ENCODE results near the gene FAM111A.
"Not testable (repeated sequence)": the region's sequence is repeated elsewhere in the genome, so short reads cannot be mapped to it uniquely, and the experiment has no call there.

Gene FAM111A, protein sequence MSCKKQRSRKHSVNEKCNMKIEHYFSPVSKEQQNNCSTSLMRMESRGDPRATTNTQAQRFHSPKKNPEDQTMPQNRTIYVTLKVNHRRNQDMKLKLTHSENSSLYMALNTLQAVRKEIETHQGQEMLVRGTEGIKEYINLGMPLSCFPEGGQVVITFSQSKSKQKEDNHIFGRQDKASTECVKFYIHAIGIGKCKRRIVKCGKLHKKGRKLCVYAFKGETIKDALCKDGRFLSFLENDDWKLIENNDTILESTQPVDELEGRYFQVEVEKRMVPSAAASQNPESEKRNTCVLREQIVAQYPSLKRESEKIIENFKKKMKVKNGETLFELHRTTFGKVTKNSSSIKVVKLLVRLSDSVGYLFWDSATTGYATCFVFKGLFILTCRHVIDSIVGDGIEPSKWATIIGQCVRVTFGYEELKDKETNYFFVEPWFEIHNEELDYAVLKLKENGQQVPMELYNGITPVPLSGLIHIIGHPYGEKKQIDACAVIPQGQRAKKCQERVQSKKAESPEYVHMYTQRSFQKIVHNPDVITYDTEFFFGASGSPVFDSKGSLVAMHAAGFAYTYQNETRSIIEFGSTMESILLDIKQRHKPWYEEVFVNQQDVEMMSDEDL

GRCh38 chr11:59142530-59143507 is at the start of gene FAM111A:
Gene FAM111A (plus strand): TSS chr11:59142856. CDS start chr11:59148873, 6,017 bp downstream.
- FAIRE-seq (peak; percentile 96), DNase-seq (ENCODE audit: insufficient read length, low spot score) (peak; percentile 90)

DNA sequence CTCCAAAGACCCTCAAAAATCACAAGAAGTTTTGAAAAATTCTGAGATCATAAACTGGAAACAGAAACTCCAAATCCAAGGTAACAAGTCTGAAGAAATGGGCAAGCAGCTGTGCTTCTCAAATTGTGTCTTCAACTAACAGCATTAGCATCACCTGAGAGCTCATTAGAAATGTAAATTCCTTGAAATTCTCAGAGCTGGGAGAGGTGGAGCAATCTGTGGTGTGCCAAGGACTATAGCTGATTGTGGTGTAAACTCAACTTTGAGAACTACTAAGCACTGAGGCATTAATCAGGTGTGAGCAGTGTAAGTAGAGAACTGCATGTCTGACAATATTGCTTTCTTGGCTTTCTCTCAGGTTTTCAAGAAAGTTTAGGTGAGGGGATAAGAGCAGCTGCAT is 49.1 kb upstream of the FAM111A start:
- DNase-seq (ENCODE audit: insufficient read length, low spot score); FAIRE-seq: not testable (repeated sequence)

DNA sequence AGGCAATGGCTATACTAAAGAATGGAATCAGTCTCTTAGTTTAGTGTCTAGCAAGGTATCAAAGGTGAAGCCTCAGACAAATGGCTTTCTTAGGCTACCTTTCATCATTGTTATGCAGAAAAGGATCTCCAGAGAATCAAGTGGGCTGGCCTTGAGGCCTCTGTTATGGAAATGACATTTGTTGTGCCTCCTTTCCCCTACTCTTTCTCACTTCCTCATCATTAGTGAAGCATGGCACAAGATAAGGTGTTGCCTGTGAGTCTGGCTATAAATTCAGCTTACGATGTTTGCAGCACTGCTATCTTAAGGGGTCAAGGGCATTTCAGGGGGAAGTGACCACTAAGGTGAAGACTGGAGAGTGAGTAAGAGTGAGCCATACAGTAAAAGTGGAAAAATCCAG is 47.4 kb upstream of the FAM111A start:
- FAIRE-seq; DNase-seq (ENCODE audit: insufficient read length, low spot score): not testable (repeated sequence)

GRCh38 chr11:59095972-59096575 is 46.6 kb upstream of the FAM111A start:
- not testable (repeated sequence) for DNase-seq (ENCODE audit: insufficient read length, low spot score); FAIRE-seq

GRCh38 chr11:59097113-59097708 is 45.4 kb upstream of the FAM111A start:
- DNase-seq (ENCODE audit: insufficient read length, low spot score) (no peak), FAIRE-seq (no peak)

GRCh38 chr11:59097938-59098337 is 44.7 kb upstream of the FAM111A start:
- not testable (repeated sequence) for FAIRE-seq; DNase-seq (ENCODE audit: insufficient read length, low spot score)

DNA sequence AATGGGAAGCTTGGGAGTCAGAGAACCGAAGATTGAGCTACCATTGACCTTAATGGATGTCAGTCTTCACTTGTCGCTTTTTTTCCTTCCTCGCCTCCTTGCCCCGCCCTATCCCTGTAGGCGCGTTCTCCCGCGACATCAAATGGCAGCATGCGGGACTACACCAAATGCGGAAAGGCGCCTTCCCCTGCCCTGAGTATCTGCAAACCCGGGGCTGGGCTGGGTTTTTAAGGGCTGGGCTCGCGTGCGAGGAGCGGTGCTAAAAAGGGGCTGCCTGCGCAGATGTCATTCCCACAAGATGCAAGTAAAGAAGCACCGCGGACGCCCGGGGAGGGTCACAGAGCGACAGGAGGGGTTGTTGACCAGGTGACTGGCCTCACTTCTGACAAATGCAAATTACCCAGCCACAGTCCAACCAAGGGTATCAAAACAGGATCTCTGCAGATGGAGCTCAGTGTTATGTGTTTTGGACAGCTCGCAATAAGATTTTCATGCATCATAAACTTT is 40.3 kb upstream of the FAM111A start:
- FAIRE-seq (no peak), DNase-seq (ENCODE audit: insufficient read length, low spot score) (no peak)

DNA sequence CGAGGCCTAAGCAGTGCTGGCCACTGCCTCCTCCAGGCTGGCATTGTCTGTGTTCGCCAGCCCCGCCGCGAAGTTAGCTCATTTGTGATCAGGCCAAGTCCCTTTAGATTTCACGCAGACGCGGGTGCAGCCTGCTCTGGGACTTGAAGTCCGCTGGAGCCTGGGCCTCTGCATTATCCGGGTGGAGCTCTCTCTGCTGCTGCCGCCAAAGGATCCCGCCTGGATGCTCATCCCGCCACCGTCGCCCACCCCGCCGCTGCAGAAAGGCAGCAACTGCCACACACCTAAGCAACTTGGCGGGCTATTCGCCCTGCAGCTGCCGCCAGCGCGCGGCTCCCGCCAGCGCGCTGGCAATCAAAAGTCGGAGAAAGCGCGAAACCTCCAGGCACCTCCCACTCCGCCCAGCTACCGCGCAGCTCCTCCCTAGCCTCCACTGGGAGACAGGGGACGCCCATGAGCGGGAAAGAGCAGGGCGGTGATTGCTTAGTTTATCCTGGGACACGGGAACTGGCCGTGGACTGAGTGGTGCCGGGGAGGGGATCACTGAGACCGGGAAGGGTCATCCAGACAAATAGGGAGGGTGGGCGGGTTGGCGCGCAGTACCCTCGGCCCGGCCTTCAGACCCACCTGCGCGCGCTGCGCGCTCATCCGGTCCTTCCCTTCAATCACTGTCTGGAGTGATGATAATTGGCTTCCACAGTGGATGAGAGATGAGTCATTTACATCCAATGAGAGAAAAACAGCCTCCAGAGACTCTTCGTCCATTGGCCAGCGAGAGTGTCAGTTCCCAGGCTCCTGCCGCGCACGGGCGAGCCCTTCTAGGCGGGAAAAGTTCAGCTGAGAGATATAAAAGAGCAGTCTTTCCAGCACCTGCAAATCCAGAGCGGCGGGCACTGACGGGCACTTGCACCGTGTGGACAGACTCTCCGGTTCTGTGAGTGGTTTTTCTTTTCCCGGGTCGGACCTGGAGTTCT is 36.0 kb upstream of the FAM111A start, which contains the start of gene FAM111B:
FAM111B (plus strand) TSS at position 875 of the 974 bp plus-strand sequence. CDS start 2,389 bp downstream, outside the sequence.
- FAIRE-seq (no peak), DNase-seq (ENCODE audit: insufficient read length, low spot score) (peak; percentile 84)

GRCh38 chr11:59107721-59108120 is 34.9 kb upstream of the FAM111A start:
- not testable (repeated sequence) for DNase-seq (ENCODE audit: insufficient read length, low spot score); FAIRE-seq

DNA sequence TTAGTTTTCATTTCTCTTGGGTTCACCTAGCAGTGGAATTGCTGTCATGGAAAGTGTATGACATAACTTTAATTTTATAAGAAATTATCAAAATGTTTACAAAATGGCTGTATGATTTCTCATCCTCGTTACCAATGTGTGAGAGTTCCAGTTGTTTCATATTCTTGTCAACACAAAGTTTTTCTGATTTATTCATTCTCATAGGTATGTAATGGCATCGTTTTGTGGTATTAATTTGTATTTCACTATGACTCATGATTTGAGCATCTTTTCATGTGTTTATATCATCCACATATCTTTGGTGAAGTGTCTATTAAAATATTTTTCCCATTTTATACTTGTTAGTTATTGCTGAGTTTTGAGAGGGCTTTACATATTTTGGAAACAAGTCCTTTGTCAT is 30.2 kb upstream of the FAM111A start:
- FAIRE-seq (no peak), DNase-seq (ENCODE audit: insufficient read length, low spot score) (no peak)

DNA sequence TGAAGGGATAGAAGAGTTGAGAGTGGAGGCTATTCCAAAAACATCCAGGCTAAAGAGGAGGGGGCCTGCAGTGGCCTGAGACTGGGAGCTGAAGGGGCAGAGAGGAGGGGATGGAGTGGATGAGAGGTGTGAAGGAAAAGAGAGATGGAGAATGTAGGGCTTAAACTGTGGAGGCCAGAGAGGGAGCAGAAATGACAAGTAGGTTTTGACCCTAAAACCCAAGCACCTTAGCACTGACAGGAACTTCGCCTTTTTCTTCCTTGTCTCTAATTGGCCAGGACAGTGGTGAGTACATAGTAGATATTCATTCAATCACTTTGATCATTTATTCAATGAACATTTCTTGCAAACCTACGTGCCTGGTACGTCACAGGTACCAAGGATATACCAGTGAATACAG is 28.3 kb upstream of the FAM111A start:
- peak; percentile 4 for FAIRE-seq
- DNase-seq (ENCODE audit: insufficient read length, low spot score), result no peak

- DNase-seq (ENCODE audit: insufficient read length, low spot score), result no peak
- no peak for FAIRE-seq
Measured at GRCh38 chr11:59115553-59115952, 27.1 kb upstream of the FAM111A start.

DNA sequence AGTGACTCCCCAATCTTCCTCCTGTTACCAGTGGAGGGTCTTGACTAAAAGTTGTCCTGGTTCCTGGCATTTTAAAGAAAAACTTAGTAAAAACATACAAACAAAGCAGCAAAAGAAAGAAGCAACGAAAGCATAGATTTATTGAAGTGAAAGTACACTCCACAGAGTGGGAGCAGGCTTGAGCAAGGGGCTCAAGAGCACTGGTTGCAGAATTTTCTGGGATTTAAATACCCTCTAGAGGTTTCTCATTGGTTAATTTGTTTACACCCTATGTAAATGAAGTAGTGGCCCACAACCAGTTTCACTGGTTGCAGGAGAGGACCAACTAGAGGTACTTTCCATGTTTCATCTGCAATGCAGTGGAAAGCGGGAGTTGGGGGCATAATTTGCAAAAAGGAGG is 24.9 kb upstream of the FAM111A start:
- no peak for DNase-seq (ENCODE audit: insufficient read length, low spot score)
- no peak for FAIRE-seq

DNA sequence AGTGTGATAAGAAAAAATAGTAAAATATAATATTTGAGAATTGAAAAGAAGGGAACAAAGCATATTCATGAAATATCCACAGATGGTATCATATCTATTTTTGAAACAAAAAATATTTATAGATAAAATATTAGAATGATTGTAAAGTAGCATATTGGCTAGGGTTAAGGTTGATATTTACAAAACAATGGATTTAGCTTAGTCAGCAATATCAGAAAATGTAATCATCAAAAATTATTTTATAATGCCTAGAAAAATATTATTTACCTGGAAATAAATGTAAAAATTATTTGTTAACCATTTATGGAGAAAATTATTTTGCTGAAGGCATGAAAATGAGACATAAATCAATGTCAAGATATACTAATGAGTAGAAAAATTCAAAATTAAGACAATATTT is 22.8 kb upstream of the FAM111A start:
- FAIRE-seq, result no peak
- DNase-seq (ENCODE audit: insufficient read length, low spot score), result no peak

GRCh38 chr11:59135648-59136461 is 6.8 kb upstream of the FAM111A start:
- peak; percentile 98 for FAIRE-seq
- DNase-seq (ENCODE audit: insufficient read length, low spot score), result peak; percentile 87

- FAIRE-seq; DNase-seq (ENCODE audit: insufficient read length, low spot score): not testable (repeated sequence)
Measured at GRCh38 chr11:59136551-59136950, 6.1 kb upstream of the FAM111A start.

GRCh38 chr11:59137190-59137589 is 5.5 kb upstream of the FAM111A start:
- FAIRE-seq (no peak), DNase-seq (ENCODE audit: insufficient read length, low spot score) (no peak)

DNA sequence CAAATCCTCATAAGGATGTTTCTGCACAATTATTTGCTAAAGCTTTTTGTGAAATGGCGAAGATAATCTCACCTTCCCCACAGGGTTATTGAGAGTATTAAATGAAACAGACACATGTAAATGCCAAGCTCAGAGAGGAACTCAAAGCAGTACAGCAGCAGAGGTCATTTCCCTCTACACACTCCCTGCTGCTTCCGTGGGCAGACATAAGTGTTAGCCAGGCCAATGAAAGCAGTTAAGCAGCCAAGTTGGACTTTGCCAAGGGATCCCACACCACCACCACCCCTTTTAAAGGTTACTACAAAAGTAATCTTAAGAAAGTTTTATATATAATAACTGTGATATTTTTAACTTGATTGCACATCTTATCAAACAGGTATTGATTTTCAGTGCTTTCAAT is 4.0 kb upstream of the FAM111A start:
- no peak for FAIRE-seq
- DNase-seq (ENCODE audit: insufficient read length, low spot score), result no peak

Data from HTR-8/SVneo (cell line).